IPS-NIHi11 (cell line): Measurements from ENCODE around the gene ADAMTS5.

ENCODE experiments used
- DNase-seq: peaks from one replicate; pipeline ENCODE4 v3.0.0; 2012; ENCODE audit warnings: mixed read lengths, low spot score

The ADAMTS5 gene

GRCh38 chr21:26887251-26887650 is 79.6 kb downstream of the ADAMTS5 start:
- no peak for DNase-seq

DNA sequence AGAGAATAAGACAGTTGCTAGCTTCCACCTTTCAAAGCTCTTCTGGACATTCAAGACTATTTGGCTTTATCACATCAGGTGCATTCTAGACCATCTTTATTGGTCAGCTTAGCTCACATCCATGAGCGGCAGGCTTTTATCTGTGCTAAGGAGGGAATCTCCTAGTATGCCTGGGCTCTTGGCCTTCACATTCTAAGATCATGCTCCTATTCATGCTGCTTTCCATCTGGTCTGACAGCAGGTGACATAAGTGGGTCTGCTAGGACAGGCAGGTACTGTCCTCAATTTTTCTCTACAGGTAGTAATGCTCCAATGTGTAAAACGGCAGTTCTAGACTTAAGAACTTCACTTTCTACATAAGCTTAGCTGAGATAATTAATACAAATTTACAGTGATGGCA is 82.5 kb downstream of the ADAMTS5 start:
- no peak for DNase-seq

GRCh38 chr21:26883768-26884167 is 83.1 kb downstream of the ADAMTS5 start:
- DNase-seq, result no peak

DNA sequence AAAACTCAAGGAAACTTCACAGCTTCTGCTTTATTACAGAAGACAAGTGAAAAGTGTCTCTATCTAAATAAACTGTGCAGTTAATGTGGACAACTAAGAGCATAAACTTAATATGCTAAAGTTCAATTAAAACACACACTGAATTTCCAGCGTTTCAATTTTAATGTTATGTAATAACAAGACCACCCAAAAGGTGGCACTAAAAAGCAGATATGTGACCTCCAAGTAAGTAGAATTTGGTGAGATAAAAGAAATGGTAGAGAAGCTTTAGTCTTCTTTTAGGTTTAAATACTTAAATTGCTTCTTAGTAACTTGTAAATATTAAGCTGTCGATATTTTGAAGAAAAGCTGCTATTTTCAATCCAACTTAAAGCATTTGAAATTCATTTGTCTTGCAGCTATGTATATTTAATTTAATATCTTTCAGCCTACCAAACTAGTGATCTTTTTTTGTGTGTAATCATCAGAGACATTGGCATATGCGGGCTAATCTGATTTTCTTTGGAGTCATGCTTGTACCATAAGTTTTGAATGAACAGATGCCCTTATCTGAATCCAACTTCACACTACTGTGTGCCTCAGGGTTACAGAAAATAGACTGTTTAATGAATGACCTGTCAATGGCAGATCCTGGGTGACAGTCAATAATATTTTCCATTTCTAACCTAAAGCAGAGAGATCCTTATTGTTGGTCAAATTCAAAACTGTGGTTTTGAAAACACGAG is 85.2 kb downstream of the ADAMTS5 start:
- peak; percentile 22 for DNase-seq

- no peak for DNase-seq
Measured at GRCh38 chr21:26877018-26877417, 89.9 kb downstream of the ADAMTS5 start.

DNA sequence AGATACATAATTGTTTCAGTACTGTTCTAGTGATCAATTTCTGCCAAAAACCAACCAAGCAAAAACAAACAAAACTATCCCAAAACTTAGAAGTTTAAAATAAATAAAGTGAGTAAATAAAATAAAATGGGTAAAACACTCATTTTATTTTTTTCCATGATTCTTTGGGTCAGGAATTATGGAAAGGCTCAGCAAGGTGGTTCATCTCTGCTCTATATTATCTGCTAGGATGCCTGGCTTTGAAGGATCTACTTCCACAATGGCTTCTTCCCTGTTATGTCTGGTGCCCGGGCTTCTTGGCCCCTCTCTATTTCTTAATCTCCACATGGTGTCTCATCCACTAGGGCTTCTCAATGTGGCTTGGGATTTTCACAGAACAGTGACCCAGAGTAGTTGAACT is 92.5 kb downstream of the ADAMTS5 start:
- no peak for DNase-seq
